ENCODE measurements around the gene RIPOR3.
A peak's percentile ranks its signal among the peaks of the same experiment; 100 is the strongest.
"Not testable (repeated sequence)": the region's sequence is repeated elsewhere in the genome, so short reads cannot be mapped to it uniquely, and the experiment has no call there.

Gene RIPOR3

GRCh38 chr20:50585214-50585613 is 106.1 kb downstream of the RIPOR3 start:
- DNase-seq: no peak

GRCh38 chr20:50584687-50585086 is 106.7 kb downstream of the RIPOR3 start:
- DNase-seq: no peak

GRCh38 chr20:50583442-50584150 is 107.7 kb downstream of the RIPOR3 start:
- no peak for DNase-seq

GRCh38 chr20:50582591-50583234 is 108.6 kb downstream of the RIPOR3 start:
- DNase-seq: no peak

DNA sequence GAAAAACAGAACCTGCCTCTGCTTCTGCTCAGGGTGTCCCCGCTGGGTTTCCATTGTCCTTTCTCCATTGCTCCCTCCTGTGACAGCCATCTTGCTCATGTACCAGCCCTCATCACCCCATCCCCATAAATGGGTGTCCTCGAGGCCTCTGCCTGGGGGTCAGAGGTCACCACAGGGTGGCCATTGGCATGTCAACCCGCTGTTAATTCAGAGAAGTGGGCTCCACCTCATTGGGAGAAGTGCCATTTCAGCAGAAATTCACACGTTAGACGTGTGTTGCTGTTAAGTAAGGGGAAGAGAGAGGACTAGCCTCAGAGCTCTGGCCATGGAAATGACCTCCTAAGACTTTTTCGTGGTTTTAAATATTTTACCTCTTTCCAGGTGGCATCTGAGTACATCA is 109.2 kb downstream of the RIPOR3 start:
- no peak for DNase-seq

- no peak for DNase-seq
Observed at GRCh38 chr20:50580842-50581544, 110.3 kb downstream of the RIPOR3 start.

GRCh38 chr20:50580016-50580747 is 111.2 kb downstream of the RIPOR3 start:
- peak; percentile 39 for DNase-seq

- DNase-seq: no peak
Observed at GRCh38 chr20:50579511-50579910, 111.8 kb downstream of the RIPOR3 start.

- no peak for DNase-seq
Observed at GRCh38 chr20:50578778-50579165, 112.6 kb downstream of the RIPOR3 start.

- no peak for DNase-seq
Observed at GRCh38 chr20:50578061-50578777, 113.1 kb downstream of the RIPOR3 start.

GRCh38 chr20:50577175-50578018 is 113.9 kb downstream of the RIPOR3 start:
- DNase-seq: peak; percentile 24

DNA sequence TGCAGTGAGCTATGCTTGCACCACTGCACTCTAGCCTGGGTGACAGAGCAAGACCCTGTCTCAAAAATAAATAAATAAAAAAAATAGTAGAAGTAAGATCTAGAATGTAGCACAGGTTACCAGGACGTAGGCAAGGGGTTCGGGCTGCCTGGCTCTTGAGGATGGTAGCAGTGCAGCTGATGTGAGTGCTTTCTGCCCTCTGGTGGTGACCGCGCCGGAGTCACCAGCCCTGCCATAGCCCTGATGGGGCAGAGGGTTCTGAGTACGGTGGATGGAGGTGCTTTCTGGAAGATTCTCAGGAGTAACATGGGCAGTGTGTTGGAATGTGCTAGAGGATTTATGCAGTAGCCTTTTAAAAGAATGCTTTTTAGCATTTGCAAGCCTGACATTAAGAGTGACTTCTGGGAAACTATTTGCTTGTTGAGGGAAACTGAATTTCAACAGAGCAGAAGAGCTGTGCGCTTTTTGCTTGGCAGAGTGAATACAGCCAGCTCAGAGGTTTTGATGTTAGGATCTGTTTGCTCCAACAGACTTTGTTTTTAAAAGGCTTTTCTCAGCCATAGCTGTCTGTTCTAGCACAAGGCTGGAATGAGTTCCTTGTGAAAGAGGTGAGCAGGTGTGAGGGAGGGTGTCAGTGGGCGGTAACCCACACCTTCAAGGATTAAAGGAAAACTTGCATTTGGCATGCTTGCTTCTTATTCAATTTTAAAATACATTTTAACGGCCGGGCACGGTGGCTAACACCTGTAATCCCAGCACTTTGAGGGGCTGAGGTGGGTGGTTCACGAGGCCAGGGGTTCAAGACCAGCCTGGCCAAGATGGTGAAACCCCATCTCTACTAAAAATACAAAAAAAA is 115.2 kb downstream of the RIPOR3 start:
- DNase-seq: peak; percentile 50

DNA sequence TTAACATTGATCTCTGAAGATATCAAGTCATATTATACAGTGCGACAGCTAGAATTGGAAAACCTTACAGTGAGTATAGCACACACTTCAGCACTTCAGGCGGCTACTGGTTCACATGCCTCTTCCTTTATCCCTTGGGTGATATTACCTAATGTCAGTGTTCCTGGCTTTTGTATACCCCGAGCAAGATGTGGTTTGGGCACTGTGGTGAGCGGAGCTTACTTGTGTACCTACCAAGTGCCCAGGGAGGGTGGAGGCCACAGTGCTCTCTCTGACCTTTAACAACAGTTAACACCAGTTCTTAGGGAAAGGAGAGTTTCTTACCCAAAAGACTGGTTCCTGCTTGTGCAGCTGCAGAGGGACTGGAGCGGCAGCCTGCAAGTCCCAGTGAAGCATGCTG is 116.8 kb downstream of the RIPOR3 start:
- no peak for DNase-seq

DNA sequence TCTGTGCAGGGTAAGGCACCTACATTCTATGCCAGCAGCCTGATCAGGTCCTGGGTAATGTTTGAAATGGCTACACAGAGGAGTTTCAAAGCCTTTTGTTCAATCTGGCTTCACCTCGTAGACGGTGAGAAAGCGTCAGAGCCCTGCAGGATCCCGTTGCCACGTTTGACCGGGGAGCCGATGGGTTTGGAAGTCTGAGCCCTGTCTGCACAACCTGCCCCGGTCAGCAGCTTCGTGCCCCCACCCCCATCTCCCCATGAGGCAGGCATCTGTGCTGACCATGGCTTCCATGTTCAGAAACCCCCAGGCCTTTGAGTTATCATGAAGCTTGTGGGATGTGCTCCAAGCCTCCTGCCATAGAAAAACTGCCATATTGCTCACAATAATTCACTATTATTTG is 117.2 kb downstream of the RIPOR3 start:
- DNase-seq: no peak

DNA sequence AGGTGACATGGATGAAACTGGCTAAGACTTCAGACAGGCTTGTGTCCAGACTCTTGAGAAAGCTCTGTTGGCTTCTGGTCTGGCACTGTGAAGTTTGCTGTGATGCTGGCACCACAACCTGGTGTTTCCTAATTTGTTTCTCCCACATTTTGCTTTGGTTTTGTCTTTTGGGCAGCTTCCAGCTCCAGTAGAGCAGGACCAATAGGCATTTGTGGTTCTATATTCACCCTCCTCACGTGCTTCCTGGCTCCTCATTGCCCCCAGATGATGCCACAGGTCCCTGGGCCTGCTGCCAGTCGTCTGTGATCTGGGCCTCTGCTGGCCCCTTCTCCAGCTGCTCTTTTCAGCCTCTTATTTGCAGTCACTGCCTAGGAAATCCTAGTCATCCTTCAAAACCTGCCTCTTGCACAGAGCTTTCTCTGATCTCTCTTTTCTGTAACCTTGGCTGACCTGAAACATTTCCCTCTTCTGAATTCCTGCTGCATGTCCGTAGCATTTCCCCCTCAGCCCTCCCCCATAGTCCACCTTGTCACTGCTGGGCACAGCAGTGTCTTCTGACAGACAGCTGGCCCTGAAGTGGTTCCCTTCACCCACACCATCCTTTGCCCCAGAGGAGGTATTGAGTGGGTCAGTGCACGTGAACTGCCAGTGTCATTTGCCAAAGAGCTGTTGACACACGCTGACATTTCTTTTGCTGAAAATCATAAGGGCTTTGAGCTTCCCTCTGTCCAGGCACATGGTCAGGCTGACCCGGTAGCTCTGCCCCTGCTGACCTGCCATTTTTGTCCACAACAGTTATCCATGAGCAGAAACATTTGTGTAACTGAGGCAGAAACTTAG is 118.2 kb downstream of the RIPOR3 start:
- DNase-seq: peak; percentile 73

GRCh38 chr20:50571466-50571865 is 119.9 kb downstream of the RIPOR3 start:
- no peak for DNase-seq

DNA sequence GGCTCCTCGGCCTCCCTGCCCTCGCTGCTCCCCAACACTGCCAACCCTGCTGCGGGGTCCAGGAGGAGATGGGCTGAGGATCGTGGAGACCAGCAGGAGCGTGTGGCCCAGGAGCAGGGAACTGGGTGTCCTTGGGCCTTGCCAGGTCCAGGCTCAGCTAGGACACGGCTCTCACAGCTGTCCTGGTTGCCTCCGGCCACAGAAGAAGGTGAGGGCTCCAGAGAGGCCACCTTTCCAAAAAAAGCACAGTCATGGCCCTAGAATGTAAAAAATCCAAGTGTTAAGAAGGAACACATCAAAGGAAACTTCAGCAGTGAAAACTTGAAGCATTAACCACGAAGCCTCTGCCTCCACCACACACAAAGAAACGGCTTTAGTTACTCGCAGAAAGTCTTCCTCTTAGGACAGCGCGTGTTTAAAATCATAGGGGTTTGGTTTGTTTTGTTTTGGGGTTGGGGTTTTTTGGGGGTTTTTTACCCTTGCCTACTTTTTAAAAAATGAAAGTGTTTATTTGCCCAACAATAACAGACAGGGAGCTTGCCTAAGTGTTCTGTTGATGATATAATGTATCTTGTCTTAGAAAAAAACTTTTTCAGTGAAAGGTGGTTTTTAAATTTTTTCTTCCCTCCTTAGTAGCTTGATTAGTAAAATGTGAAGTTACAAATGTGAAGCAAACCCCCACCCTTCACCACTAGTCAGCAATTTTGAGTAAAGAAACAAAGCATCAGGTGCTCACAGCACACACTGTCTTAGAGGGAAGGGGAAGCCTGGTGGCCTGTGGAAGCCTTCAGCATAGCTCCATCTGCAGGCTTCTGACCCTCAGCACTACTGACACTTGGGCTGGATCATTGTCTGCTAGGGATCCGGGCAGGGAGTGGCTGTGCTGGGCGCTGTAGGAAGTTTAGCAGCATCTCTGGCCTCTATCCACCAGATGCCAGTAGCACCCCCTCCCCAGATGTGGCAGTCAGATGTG is 121.2 kb downstream of the RIPOR3 start:
- DNase-seq: peak; percentile 59

GRCh38 chr20:50569487-50569863 is 121.9 kb downstream of the RIPOR3 start:
- not testable (repeated sequence) for DNase-seq

- no peak for DNase-seq
Observed at GRCh38 chr20:50568549-50568942, 122.8 kb downstream of the RIPOR3 start.
